GM12891 (cell line): ENCODE measurements around the gene PHF2.

Source experiments
- POLR2A ChIP-seq: IDR thresholded peaks from 2 replicates; pipeline ENCODE4 v1.6.1; 2011; ENCODE audit warnings: low read depth, low read length, control low read depth
- TAF1 ChIP-seq: IDR thresholded peaks from 2 replicates; pipeline ENCODE4 v1.6.1; 2011; ENCODE audit warnings: low read depth, low read length, control low read depth

DNA sequence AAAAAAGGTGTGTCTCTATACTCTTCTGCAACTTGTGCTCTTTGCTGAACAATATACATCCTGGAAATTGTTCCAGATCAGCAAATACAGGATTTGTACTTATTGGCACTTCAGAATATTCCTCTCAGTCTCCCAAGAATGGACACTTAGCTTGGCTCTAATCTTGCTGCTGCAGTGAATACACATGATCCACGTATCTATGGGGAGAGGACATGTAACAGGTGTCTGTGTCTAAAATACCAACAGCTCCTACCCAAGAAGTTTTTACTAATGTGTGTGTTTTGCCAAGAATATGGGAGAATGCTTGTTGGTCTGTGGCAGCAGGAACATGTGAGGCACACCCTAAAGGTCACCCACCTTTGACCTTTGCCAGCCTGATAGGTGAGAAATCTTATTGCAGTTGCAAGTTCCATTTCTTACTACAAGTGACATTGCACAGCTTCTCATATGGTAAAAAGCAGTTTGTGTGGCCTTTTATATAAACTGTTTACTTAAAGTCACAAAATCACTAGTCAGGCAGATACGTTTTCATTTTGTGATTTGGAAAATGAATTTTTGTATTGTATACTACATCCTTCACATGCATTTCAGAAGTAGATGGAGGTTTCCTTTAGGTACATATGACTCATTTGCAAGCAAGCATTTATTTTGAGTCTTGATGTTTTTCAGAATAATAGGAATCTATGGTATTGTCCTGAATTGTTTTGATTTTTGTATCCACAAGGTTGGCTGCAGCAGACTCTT, 35.8 kb downstream of the PHF2 start:
- no peak for TF ChIP-seq POLR2A
- TF ChIP-seq TAF1 = no peak
